ENCODE results near the gene FKBP8.

The FKBP8 gene

GRCh38 chr19:18501351-18501750, 42.0 kb downstream of the FKBP8 start:
- DNase-seq = no peak

- DNase-seq = no peak
These were observed 42.6 kb downstream of the FKBP8 start for GRCh38 chr19:18500799-18501198.

- DNase-seq = no peak
These were observed 43.0 kb downstream of the FKBP8 start for GRCh38 chr19:18500376-18500775.

GRCh38 chr19:18499055-18499775, 44.2 kb downstream of the FKBP8 start:
- no peak for DNase-seq

GRCh38 chr19:18496980-18497256, 46.5 kb downstream of the FKBP8 start:
- DNase-seq = no peak

- DNase-seq = no peak
These were observed 47.0 kb downstream of the FKBP8 start for GRCh38 chr19:18496167-18496979.

GRCh38 chr19:18495204-18495911, 48.0 kb downstream of the FKBP8 start:
- DNase-seq = no peak

- DNase-seq = no peak
These were observed 49.1 kb downstream of the FKBP8 start for GRCh38 chr19:18494267-18494607.

- no peak for DNase-seq
These were observed 49.7 kb downstream of the FKBP8 start for GRCh38 chr19:18493440-18494266.

- no peak for DNase-seq
These were observed 51.1 kb downstream of the FKBP8 start for GRCh38 chr19:18491995-18492953.

GRCh38 chr19:18490728-18491127, 52.6 kb downstream of the FKBP8 start:
- no peak for DNase-seq

- no peak for DNase-seq
These were observed 53.7 kb downstream of the FKBP8 start for GRCh38 chr19:18489627-18490184.

- DNase-seq = no peak
These were observed 54.3 kb downstream of the FKBP8 start for GRCh38 chr19:18488838-18489626.

- no peak for DNase-seq
These were observed 55.0 kb downstream of the FKBP8 start for GRCh38 chr19:18488403-18488723.

GRCh38 chr19:18487576-18488402, 55.6 kb downstream of the FKBP8 start:
- DNase-seq = no peak

- DNase-seq = no peak
These were observed 56.6 kb downstream of the FKBP8 start for GRCh38 chr19:18486746-18487145.

- no peak for DNase-seq
These were observed 58.4 kb downstream of the FKBP8 start for GRCh38 chr19:18484992-18485391.

- DNase-seq = no peak
These were observed 60.1 kb downstream of the FKBP8 start for GRCh38 chr19:18483119-18483890.
